Endothelial cell of umbilical vein (primary cell): ENCODE measurements around the gene MAT1A. TPM values are rescaled to one million over a fixed set of nuclear protein-coding genes. Genes with fewer than 3 reads are reported as not detected.

Source experiments
- BruUV-seq: library from RNA; stranded (reverse); fragments of 400-500 nt; replicated peaks from 2 replicates; lab custom pipeline; 2021; lab: Mats Ljungman, UMichigan
- CTCF ChIA-PET: fragments of 300-600, 350-600 bp; sonication (Branson Sonifier 250); formaldehyde crosslinking; loops from one replicate; lab custom pipeline; 2021; ENCODE audit warnings: antibody characterized with exemption, inconsistent platforms; lab: Charles Lee
- POLR2A ChIA-PET: fragments of 300-600, 350-600 bp; sonication (Branson Sonifier 250); formaldehyde crosslinking; loops from one replicate; lab custom pipeline; 2021; ENCODE audit warnings: antibody characterized with exemption, inconsistent platforms; lab: Charles Lee
- DNase-seq: peaks from one replicate; pipeline ENCODE4 v3.0.0-alpha.2; 2011; ENCODE audit warnings: low read depth, low spot score
- FAIRE-seq: peaks from 2 replicates; lab custom pipeline; 2011; peaks lifted over from hg19 to GRCh38; lab: Jason Lieb, UNC
- H2AFZ ChIP-seq: 2 replicates; pipeline ENCODE4 v1.6.0; 2012; ENCODE audit warnings: low read depth, low read length, control low read depth, inconsistent platforms
- H3K27ac ChIP-seq: 2 replicates; pipeline ENCODE4 v1.5.1; 2011; ENCODE audit warnings: low read depth, mild to moderate bottlenecking, control low read depth, low read length, moderate library complexity; ENCODE audit not compliant: insufficient read depth
- H3K27me3 ChIP-seq, 2 experiments: 2 replicates each; pipeline versions ENCODE4 v1.6.0 to v1.6.1; 2011; ENCODE audit warnings: low read length in 2 of 2, mixed read lengths in 1 of 2; ENCODE audit not compliant: control insufficient read depth in 2 of 2, insufficient read depth in 2 of 2
- H3K36me3 ChIP-seq, 2 experiments: 2 replicates in 1 of 2; 3 replicates in 1 of 2; pipeline ENCODE4 v1.5.1; 2011; ENCODE audit warnings: low read length in 2 of 2, mild to moderate bottlenecking in 1 of 2, moderate library complexity in 1 of 2; ENCODE audit not compliant: control insufficient read depth in 2 of 2, insufficient read depth in 2 of 2; ENCODE audit errors: extremely low read depth in 1 of 2
- H3K4me1 ChIP-seq: 3 replicates; pipeline ENCODE4 v1.5.1; 2011; ENCODE audit warnings: mild to moderate bottlenecking, low read length; ENCODE audit not compliant: control insufficient read depth, insufficient read depth; ENCODE audit errors: extremely low read depth
- H3K4me2 ChIP-seq: 2 replicates; pipeline ENCODE4 v1.6.1; 2011; ENCODE audit warnings: low read length, control low read depth, mixed read lengths; ENCODE audit not compliant: insufficient read depth
- H3K4me3 ChIP-seq, 3 experiments: fragments of 200-600 bp in 1 of 3; sonication (generic), shearing (Covaris generic) in 1 of 3; replicated peaks in 1 of 3; 2 replicates each; pipeline ENCODE4 v1.5.1; 2011 to 2016; ENCODE audit warnings: control low read depth in 3 of 3, low read length in 3 of 3, mild to moderate bottlenecking in 2 of 3, inconsistent platforms in 1 of 3, low read depth in 1 of 3, moderate library complexity in 1 of 3; ENCODE audit not compliant: insufficient read depth in 1 of 3
- H3K79me2 ChIP-seq: 2 replicates; pipeline ENCODE4 v1.6.0; 2012; ENCODE audit warnings: low read length, inconsistent platforms; ENCODE audit not compliant: control insufficient read depth, insufficient read depth
- H3K9ac ChIP-seq: replicated peaks from 2 replicates; pipeline ENCODE3; 2011; ENCODE audit warnings: low read length, control low read depth; ENCODE audit not compliant: insufficient read depth; ENCODE audit errors: extremely low read depth
- H3K9me1 ChIP-seq: replicated peaks from 3 replicates; pipeline ENCODE4 v1.6.0; 2011; ENCODE audit warnings: mild to moderate bottlenecking, low read length; ENCODE audit not compliant: control insufficient read depth, insufficient read depth; ENCODE audit errors: extremely low read depth
- H3K9me3 ChIP-seq: replicated peaks from 2 replicates; pipeline ENCODE4 v1.5.1; 2012; ENCODE audit warnings: low read length, inconsistent platforms; ENCODE audit not compliant: control insufficient read depth, insufficient read depth
- H4K20me1 ChIP-seq: replicated peaks from 2 replicates; pipeline ENCODE3; 2011; ENCODE audit warnings: mild to moderate bottlenecking, low read length; ENCODE audit not compliant: control insufficient read depth, insufficient read depth; ENCODE audit errors: extremely low read depth
- CTCF ChIP-seq, 2 donors: IDR thresholded peaks; 1 replicate in 1 of 2; 2 replicates in 1 of 2; pipeline ENCODE4 v1.5.1; 2011; ENCODE audit warnings: low read length in 2 of 2, mild to moderate bottlenecking in 2 of 2, moderate library complexity in 2 of 2, control low read depth in 1 of 2, inconsistent platforms in 1 of 2, low read depth in 1 of 2; ENCODE audit not compliant: insufficient read depth in 1 of 2; ENCODE audit errors: extremely low read depth in 1 of 2
- EZH2 ChIP-seq: IDR thresholded peaks from 2 replicates; pipeline ENCODE4 v1.6.1; 2012; ENCODE audit warnings: borderline replicate concordance, low read depth, mild to moderate bottlenecking, moderate library complexity, low read length, inconsistent platforms; ENCODE audit not compliant: severe bottlenecking
- FOS ChIP-seq: IDR thresholded peaks from 2 replicates; pipeline ENCODE4 v1.6.1; 2011; ENCODE audit warnings: mild to moderate bottlenecking, low read length, moderate library complexity, borderline replicate concordance; ENCODE audit not compliant: insufficient read depth
- GATA2 ChIP-seq: IDR thresholded peaks from 2 replicates; pipeline ENCODE4 v1.7.0; 2011; ENCODE audit warnings: low read depth, mild to moderate bottlenecking, moderate library complexity, mixed read lengths, low read length; ENCODE audit not compliant: insufficient read length, insufficient read depth
- JUN ChIP-seq: IDR thresholded peaks from 2 replicates; pipeline ENCODE4 v1.6.1; 2011; ENCODE audit warnings: borderline replicate concordance, low read depth; ENCODE audit not compliant: insufficient read length, insufficient read depth
- MAX ChIP-seq: IDR thresholded peaks from 2 replicates; pipeline ENCODE4 v1.6.1; 2011; ENCODE audit not compliant: insufficient read depth, insufficient read length
- MYC ChIP-seq: IDR thresholded peaks from one replicate; pipeline ENCODE4 v1.6.1; 2011; ENCODE audit warnings: mild to moderate bottlenecking, low read depth, low read length
- POLR2A ChIP-seq: IDR thresholded peaks from 2 replicates; pipeline ENCODE4 v1.6.1; 2012; ENCODE audit warnings: low read depth, mild to moderate bottlenecking, control low read depth, low read length
- POLR2AphosphoS5 ChIP-seq: IDR thresholded peaks from 2 replicates; pipeline ENCODE4 v1.6.1; 2012; ENCODE audit warnings: low read depth, mild to moderate bottlenecking, control low read depth, low read length, moderate library complexity; ENCODE audit not compliant: insufficient read depth
- dilution Hi-C: fragments of 300-500 bp; cut with MboI; formaldehyde crosslinking; loops from one replicate; pipeline ENCODE4 v1.15.0; 2019; ENCODE audit warnings: low sequenced_read_pairs; ENCODE audit not compliant: extremely low pct_ligation_motif_present
- intact Hi-C: fragments of 100-400 bp; cut with micrococcal nuclease; formaldehyde crosslinking; loops from one replicate; pipeline ENCODE4 v1.10.0; 2022
- polyA plus RNA-seq, 4 experiments: library from polyadenylated mRNA; depleted of rRNA in 3 of 4; stranded (reverse) in 3 of 4; unstranded in 1 of 4; fragments of >200 nt; gene quantifications; 2 replicates each; pipeline versions ENCODE4 v1.2.1 to v1.2.3, GENCODE V29; 2011 to 2012; ENCODE audit warnings: missing spikeins in 1 of 4
- total RNA-seq: library from RNA; stranded (reverse); gene quantifications from 2 replicates; pipeline ENCODE4 v1.2.3, GENCODE V29; 2021

The MAT1A gene
- total and polyA plus RNA-seq, 2 donors (not counting 3 experiments of a cell fraction or from before 2014, with no cell fraction given), result not detected

- no TSS peak for BruUV-seq
Measured at GRCh38 chr10:80290474-80291220, 1.2 kb upstream of the MAT1A start.

More at GRCh38 chr10:80290474-80291220, 1.2 kb upstream of the MAT1A start:
- no peak overlapping the region for H3K4me3 ChIP-seq
- H4K20me1 ChIP-seq, result no peaks in the 10 kb centered on the region
- no peaks in the 10 kb centered on the region for H3K9me3 ChIP-seq
- no peak overlapping the region for H3K4me2 ChIP-seq
- DNase-seq (no peak), FAIRE-seq (no peak)
- no peak overlapping the region for H3K9ac ChIP-seq
- no peaks in the 10 kb centered on the region for H3K4me1 ChIP-seq
- intact Hi-C loops, result no loop called here
- H3K27me3 ChIP-seq, result peaks cover 2 to 3% of the 10 kb centered on the region in 2 experiments
- TF ChIP-seq CTCF (IDR thresholded peaks at IDR 0.05; ENCODE audit: extremely low read depth in 1 of 2, insufficient read depth in 1 of 2, low read depth in 1 of 2, low read length in 2 of 2), result no peak
- TF ChIP-seq FOS, result no peak
- no peak for TF ChIP-seq MAX
- TF ChIP-seq MYC, result no peak
- no peak for TF ChIP-seq JUN
- TF ChIP-seq POLR2AphosphoS5, result no peak
- TF ChIP-seq EZH2, result no peak
- no peak for TF ChIP-seq GATA2
- no peak for TF ChIP-seq POLR2A
- no peaks in the 10 kb centered on the region for H3K36me3 ChIP-seq
- ChIA-PET POLR2A (no interaction called here), CTCF (interaction anchor here (1.4 kb wide), 1 partner anchor 30 kb away, joined by 5 read pairs; no protein-coding TSS in a partner anchor)
- H3K79me2 ChIP-seq, result no peaks in the 10 kb centered on the region
- dilution Hi-C loops, result no loop called here
- no peak overlapping the region for H2AFZ ChIP-seq
- no peaks in the 10 kb centered on the region for H3K9me1 ChIP-seq
- H3K27ac ChIP-seq, result no peak overlapping the region
